Stimulated activated naive CD8-positive, alpha-beta T cell treated with anti-CD3 and anti-CD28 coated beads, Interleukin-15, Interleukin-2, amounts not matched to agents 100 ng/mL and 50 ng/mL, for 24 hours (primary cell): ENCODE results near the gene ASCC1.

Experiments used
- H3K27ac Mint-ChIP-seq: one replicate; pipeline ENCODE4 v1.8.0; 2021; ENCODE audit warnings: mild to moderate bottlenecking, mixed read lengths
- H3K27me3 Mint-ChIP-seq: one replicate; pipeline ENCODE4 v1.8.0; 2021; ENCODE audit warnings: mixed read lengths
- H3K36me3 Mint-ChIP-seq: one replicate; pipeline ENCODE4 v1.8.0; 2021; ENCODE audit warnings: low read depth, mixed read lengths
- H3K4me1 Mint-ChIP-seq: one replicate; pipeline ENCODE4 v1.8.0; 2021; ENCODE audit warnings: low read depth, mixed read lengths
- H3K4me3 Mint-ChIP-seq: one replicate; pipeline ENCODE4 v1.8.0; 2021; ENCODE audit warnings: mild to moderate bottlenecking, mixed read lengths
- H3K9me3 Mint-ChIP-seq: one replicate; pipeline ENCODE4 v1.8.0; 2021; ENCODE audit warnings: mixed read lengths

The ASCC1 gene

DNA sequence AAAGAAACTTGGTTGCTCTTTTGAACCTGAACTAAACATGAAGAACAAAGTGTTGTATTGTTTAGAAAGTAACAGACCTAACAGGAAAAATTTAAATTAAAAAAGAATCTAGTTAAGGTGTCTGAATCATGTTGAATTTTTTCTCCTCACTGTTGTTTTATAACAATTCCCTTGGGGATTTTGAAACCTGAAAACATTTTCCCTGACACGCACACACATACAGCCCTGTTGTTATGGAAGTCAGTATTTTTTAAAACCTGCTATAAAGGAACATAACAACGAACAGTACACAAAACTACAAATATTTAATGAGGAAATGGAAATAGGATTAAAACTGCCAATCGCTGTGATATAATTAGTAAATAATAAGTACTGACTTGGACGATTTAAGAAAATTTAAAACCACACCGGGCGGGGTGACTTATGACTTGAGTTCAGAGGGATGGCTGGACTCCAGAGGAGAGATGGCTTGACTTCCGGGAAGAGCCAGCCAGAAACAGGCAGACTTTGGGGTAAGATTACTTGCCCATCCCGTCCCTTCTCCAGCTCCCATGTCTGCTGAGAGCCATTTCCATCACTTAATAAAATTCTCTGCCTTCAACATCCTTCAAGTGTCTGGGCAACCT, 111.5 kb downstream of the ASCC1 start:
- Mint-ChIP-seq H3K9me3 (no peaks in the 10 kb centered on the region), H3K27me3 (no peaks in the 10 kb centered on the region), H3K36me3 (peaks cover 66% of the 10 kb centered on the region), H3K4me3 (no peak overlapping the region), H3K27ac (no peak overlapping the region), H3K4me1 (peaks cover 78% of the 10 kb centered on the region)

DNA sequence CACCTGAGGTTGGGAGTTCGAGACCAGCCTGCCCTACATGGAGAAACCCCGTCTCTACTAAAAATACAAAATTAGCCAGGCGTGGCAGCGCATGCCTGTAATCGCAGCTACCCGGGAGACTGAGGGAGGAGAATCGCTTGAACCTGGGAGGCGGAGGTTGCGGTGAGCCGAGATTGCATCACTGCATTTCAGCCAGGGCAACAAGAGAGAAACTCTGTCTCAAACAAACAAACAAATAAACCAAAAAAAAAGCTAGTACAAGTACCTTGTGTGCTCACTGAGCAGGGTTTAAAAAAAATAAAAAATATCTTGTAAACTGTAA, 116.5 kb downstream of the ASCC1 start:
- Mint-ChIP-seq H3K36me3 (peaks cover 77% of the 10 kb centered on the region), H3K4me3 (no peak overlapping the region), H3K4me1 (peaks cover 74% of the 10 kb centered on the region), H3K9me3 (no peaks in the 10 kb centered on the region), H3K27ac (no peak overlapping the region), H3K27me3 (no peaks in the 10 kb centered on the region)

DNA sequence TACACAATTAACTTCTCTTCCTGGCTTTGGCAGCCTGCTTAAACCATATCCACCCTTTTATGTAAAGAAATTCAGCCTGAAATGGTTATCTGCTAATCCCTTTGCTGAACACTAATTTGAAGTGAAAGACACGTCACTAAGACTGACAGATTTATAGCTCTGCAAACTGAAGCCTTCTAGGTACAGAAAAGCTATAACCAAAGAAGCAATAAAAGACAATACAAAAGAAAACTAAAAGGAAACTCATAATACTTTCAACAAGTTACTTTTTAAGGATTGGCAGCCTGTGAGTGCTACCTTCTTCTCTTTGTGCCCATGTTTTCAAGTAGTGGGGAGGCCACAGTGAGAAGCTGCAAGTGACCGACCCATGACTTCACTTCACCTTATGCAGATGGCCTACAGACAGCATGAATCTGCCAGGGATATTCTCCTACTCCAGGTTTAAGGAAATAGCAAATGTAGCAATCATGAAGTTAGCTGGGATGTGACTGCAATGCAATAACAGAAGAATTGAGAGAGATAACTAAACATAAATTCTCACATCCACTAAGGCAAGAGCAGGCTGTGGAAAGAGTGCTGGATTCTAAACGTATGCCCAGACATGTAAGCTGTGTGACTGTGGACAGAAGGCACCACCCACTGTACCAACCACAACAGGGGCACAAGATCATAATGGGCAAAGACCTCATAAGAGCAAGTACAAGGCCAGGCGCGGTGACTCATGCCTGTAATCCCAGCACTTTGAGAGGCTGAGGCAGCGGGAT, 117.1 kb downstream of the ASCC1 start:
- Mint-ChIP-seq H3K27me3 (no peaks in the 10 kb centered on the region), H3K36me3 (peaks cover 77% of the 10 kb centered on the region), H3K27ac (peak overlapping the region; percentile 36), H3K9me3 (no peaks in the 10 kb centered on the region), H3K4me1 (peaks cover 74% of the 10 kb centered on the region), H3K4me3 (no peak overlapping the region)

DNA sequence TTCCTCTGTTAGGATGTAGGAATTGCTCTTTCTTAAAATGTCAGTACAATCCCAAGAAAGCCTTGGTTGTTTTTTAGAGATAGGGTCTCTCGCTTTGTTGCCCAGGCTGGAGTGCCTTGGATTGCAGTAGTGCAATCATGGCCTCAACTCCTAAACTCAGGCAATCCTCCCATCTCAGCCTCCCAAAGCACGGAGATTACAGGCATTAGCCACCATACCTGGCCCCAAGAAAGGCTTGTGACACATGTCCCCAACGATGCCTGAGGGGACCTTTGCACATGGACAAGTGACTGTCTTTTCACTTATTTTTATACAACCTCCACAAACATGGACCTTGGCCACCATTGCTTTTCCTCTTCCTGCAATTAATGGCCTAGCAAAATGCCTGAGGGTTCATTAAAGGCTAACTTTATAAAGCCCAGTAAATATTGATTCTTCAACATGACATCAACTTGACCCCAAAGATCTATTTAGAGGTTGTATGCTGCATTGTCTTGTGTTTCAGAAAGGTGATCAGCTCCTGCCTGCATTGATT, 117.7 kb downstream of the ASCC1 start:
- no peaks in the 10 kb centered on the region for H3K27me3 Mint-ChIP-seq
- H3K9me3 Mint-ChIP-seq: no peaks in the 10 kb centered on the region
- H3K36me3 Mint-ChIP-seq: peaks cover 79% of the 10 kb centered on the region
- H3K27ac Mint-ChIP-seq: no peak overlapping the region
- H3K4me1 Mint-ChIP-seq: peaks cover 73% of the 10 kb centered on the region
- H3K4me3 Mint-ChIP-seq: no peak overlapping the region

DNA sequence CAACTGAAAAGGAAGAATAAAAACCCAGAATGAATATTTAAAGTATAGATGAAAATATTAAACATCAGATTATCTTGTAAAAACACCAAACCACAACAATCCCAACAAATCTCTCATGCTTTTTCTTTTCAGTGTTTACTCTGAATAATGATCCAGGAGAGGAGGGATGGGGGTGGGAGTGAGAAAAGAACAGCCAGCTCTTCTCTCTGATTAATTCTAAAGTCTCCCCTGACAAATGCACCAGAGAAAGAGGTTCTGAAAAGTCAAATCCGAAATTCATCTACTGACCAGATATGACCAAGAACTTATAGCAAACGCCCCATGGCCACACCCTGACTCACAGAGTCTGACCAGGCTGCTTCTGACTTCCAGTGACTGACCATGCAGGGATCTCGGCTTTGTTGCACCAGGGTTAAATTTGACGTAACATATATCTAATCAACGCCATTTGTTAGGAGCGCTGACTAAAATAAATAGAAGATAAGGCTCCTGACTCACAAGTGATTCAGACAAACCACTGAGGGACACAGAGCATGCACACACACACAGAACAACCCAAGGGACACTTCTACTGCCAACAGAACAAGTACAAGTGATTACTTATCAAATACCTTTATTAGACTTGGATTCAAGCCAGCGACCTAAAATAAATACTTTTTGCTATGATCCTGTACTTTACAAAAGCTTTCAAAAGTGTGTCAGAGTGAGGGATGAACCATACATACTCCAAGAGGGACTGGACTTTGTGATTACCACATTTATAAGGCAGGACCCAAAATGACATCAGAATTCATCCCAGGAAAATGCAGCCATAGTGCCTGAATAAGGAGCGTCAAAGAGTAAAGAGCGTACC, 118.4 kb downstream of the ASCC1 start:
- H3K9me3 Mint-ChIP-seq: no peaks in the 10 kb centered on the region
- peaks cover 77% of the 10 kb centered on the region for H3K36me3 Mint-ChIP-seq
- H3K27me3 Mint-ChIP-seq: no peaks in the 10 kb centered on the region
- peak overlapping the region; percentile 56 for H3K4me3 Mint-ChIP-seq
- peaks cover 78% of the 10 kb centered on the region for H3K4me1 Mint-ChIP-seq
- peak overlapping the region; percentile 69 for H3K27ac Mint-ChIP-seq

DNA sequence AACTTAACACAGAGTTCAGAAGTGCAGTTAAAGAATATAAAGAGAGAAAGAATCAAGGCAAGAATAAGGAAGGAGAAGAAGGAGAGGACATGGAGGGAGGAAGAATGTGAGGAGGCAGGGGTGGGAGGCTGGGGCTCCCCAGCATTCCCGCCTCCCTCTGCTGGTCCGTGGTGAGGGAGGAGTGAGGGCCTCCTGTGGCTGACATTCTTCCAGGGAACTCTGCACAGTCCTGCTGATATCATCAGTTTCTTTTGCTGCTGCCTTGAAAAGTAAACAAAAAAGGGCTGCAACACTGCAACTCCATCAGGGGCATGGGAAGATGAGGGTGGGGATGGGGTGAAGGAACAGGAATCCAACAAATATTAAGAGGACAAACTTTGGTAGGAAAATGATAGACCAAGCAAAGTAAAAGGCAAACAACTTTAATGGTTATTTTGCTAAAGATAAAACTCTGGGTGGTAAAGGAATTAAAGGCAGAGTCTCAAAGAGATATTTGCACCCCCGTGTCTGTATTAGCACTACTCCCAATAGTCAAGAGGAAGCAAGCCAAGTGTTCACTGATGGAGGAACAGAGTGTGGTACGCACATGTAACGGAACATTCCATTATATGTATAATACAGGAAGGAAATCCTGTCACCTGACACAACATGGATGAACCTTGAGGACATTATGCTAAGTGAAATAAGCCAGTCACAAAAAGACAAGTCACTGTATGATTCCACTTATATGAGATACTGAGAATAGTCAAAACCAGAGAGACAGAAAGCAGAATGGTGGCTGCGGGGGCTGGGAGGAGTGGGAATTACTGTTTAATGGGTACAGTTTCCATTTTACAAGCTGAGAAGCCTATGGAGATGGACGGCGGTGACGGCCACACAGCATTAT, 119.7 kb downstream of the ASCC1 start:
- Mint-ChIP-seq H3K4me1 (peaks cover 71% of the 10 kb centered on the region), H3K27ac (peak overlapping the region; percentile 69), H3K4me3 (peak overlapping the region; percentile 56)

DNA sequence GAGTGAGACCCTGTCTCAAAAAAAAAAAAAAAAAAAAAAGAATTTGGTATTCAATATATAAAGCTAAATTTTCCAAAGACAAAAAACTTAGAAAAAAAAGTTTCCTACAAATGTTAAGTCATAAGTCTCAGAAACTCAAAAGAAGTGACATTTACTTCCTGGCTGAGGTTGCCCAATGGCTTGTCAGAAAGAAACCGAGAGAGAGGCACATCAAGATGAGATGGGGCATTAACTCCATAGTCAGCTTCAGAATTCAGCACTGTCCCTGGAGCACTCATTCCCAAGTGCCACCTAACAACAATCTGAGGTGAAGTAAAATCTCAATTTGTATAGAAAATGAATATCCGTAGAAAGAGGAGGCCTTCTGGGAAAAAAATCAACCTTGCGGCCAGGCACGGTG, 120.9 kb downstream of the ASCC1 start:
- Mint-ChIP-seq H3K4me1 (peaks cover 70% of the 10 kb centered on the region), H3K27me3 (no peaks in the 10 kb centered on the region), H3K4me3 (peak overlapping the region; percentile 35), H3K27ac (peak overlapping the region; percentile 69), H3K9me3 (no peaks in the 10 kb centered on the region), H3K36me3 (peaks cover 63% of the 10 kb centered on the region)

More for the DNA sequence above, 119.7 kb downstream of the ASCC1 start:
- no peaks in the 10 kb centered on the region for H3K27me3 Mint-ChIP-seq
- H3K36me3 Mint-ChIP-seq: peaks cover 71% of the 10 kb centered on the region
- no peaks in the 10 kb centered on the region for H3K9me3 Mint-ChIP-seq

DNA sequence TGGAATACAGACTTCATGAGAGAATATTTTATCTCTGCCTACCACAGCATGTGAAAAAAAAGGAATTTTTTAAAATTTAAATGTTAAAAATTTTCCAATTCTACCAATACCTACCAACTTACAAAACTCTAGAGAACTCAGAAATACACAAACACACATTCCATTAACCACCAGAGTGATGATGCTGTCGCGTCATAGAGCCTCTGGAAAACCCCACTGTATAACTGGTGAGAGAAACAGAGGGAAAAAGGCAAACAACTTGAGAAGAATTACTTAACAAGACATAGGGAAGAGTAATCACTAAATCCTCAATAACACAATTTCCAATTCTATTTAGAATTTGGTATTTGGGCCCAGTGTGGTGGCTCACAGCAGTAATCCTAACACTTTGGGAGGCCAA, 121.5 kb downstream of the ASCC1 start:
- Mint-ChIP-seq H3K9me3 (no peaks in the 10 kb centered on the region), H3K27ac (peak overlapping the region; percentile 94), H3K27me3 (no peaks in the 10 kb centered on the region), H3K4me3 (peak overlapping the region; percentile 60), H3K4me1 (peaks cover 76% of the 10 kb centered on the region), H3K36me3 (peaks cover 59% of the 10 kb centered on the region)

DNA sequence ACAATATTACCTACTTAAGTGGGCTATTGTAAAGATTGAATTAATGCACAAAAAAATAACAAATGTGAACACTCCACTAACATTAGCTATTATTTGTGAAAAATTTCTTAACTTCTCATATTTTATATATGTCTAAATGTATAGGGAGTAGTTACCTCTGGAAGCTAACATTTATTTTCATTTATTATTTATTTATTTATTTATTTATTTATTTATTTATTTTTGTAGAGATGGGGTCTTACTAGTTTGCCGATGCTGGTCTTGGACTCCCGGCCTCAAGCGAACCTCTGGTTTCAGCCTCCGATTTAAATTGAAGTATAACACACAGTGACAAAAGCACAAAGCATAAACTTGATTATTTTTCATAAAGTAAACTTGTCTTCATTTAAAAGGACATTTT, 122.6 kb downstream of the ASCC1 start:
- Mint-ChIP-seq H3K27ac (no peak overlapping the region), H3K4me1 (peaks cover 77% of the 10 kb centered on the region), H3K4me3 (no peak overlapping the region), H3K27me3 (no peaks in the 10 kb centered on the region), H3K36me3 (peaks cover 49% of the 10 kb centered on the region), H3K9me3 (no peaks in the 10 kb centered on the region)

DNA sequence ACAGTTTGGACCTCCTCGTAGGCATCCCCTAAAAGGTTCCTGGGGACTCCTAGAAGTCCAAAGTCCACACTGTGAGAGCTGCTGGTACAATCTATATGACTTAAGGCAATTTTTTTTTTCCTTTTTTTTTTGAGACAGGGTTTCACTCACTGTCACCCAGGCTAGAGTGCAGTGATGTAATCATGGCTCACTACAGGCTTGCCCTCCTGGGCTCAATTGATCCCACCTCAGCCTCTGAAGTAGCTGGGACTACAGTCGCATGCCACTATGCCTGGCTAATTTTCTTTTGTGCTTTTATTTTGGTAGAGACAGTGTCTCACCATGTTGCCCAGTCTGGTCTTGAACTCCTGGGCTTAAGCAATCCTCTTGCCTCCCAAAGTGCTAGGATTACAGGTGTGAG, 123.1 kb downstream of the ASCC1 start:
- H3K27me3 Mint-ChIP-seq: no peaks in the 10 kb centered on the region
- H3K9me3 Mint-ChIP-seq: no peaks in the 10 kb centered on the region
- no peak overlapping the region for H3K27ac Mint-ChIP-seq
- H3K36me3 Mint-ChIP-seq: peaks cover 51% of the 10 kb centered on the region
- peaks cover 75% of the 10 kb centered on the region for H3K4me1 Mint-ChIP-seq
- H3K4me3 Mint-ChIP-seq: no peak overlapping the region

DNA sequence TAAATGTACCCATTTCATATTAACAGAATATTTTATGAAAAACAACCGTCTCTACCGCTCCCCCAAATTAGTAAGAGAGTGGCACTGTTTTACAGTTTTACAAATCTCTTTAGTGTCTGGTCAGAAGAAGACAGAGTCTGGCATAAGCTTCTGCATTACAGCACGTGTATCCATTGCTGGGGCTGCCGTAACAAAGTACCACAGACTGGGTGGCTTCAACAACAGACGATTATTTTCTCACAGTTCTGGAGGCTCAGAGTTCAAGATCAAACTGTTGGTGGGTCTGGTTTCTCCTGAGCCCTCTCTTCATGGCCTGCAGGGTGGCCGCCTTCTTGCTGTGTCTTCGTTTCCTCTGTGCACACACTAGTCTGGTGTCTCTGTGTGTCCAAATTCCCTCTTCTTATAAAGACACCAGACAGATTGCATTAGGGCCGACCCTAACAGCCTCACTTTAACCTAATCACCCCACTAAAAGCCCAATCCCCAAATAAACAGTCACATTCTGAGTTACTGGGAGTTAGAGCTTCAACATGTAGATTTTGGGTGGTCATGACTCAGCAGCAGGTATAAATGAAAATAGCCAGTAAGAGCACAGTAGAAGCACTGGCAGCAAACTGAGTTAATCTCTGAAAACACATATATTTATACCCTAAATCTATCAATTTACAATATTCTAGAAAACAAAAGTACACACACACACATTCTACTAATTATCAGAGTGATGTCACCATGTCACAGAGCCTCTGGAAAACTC, 123.7 kb downstream of the ASCC1 start:
- no peaks in the 10 kb centered on the region for H3K9me3 Mint-ChIP-seq
- H3K27me3 Mint-ChIP-seq: no peaks in the 10 kb centered on the region

DNA sequence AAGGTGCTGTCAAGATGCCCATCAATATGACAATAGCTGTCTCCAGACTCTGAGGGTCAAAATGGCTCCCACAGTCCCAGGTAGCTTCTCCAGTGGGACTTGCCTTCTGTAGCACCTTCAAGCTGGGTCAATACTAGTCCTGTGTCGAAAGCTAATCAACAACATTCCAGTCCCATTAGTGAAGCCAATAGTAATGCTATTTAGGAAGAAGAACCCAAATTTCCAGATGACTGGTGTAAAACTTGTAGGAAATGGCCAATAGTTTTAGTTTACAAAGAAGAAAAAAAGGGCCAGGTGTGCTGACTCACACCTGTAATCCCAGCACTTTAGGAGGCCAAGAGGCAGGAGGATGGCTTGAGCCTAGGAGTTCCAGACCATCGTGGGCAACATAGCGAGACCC, 125.8 kb downstream of the ASCC1 start:
- peaks cover 64% of the 10 kb centered on the region for H3K4me1 Mint-ChIP-seq
- H3K27me3 Mint-ChIP-seq: no peaks in the 10 kb centered on the region
- peak overlapping the region; percentile 71 for H3K4me3 Mint-ChIP-seq
- no peaks in the 10 kb centered on the region for H3K9me3 Mint-ChIP-seq
- H3K36me3 Mint-ChIP-seq: peaks cover 39% of the 10 kb centered on the region
- H3K27ac Mint-ChIP-seq: peak overlapping the region; percentile 97

More for the DNA sequence above, 123.7 kb downstream of the ASCC1 start:
- Mint-ChIP-seq H3K27ac (peak overlapping the region; percentile 49), H3K4me3 (no peak overlapping the region), H3K36me3 (peaks cover 44% of the 10 kb centered on the region), H3K4me1 (peaks cover 69% of the 10 kb centered on the region)

DNA sequence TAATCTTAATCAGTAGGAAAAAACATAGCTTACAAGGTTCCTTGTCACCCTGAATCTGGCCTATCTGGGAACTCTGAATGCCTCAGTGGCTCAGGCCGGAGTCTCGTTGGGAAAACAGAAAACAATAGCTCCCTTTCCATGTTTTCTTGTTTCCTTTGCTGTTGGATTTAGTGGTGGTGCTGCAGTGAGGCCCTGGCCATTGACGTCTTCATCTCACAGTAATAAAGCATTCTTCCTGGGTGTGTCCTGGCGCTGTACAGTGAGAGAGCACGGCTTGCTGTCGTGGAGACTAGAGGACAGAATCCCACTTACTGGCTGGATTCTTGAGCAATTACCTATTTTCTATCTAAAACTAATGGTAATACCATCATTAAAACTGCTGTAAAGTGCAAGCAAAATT, 126.5 kb downstream of the ASCC1 start:
- Mint-ChIP-seq H3K4me1 (peaks cover 66% of the 10 kb centered on the region), H3K9me3 (no peaks in the 10 kb centered on the region), H3K27ac (peak overlapping the region; percentile 97), H3K4me3 (peak overlapping the region; percentile 71), H3K36me3 (peaks cover 42% of the 10 kb centered on the region), H3K27me3 (no peaks in the 10 kb centered on the region)
